Muscle layer of colon (tissue), 2 donors: ENCODE data around the gene CHTF8.

Experiments used
- H3K27ac ChIP-seq: one replicate; pipeline ENCODE4 v1.7.0; 2013; ENCODE audit warnings: low read depth, mild to moderate bottlenecking, low read length, moderate library complexity
- H3K27me3 ChIP-seq, 2 donors: one replicate each; pipeline ENCODE4 v1.7.0; 2013; ENCODE audit warnings: low read length in 2 of 2, mild to moderate bottlenecking in 2 of 2; ENCODE audit not compliant: insufficient read depth in 2 of 2, control insufficient read depth in 1 of 2
- H3K36me3 ChIP-seq: one replicate; pipeline ENCODE4 v1.7.0; 2013; ENCODE audit warnings: mild to moderate bottlenecking, low read length; ENCODE audit not compliant: insufficient read depth
- H3K4me1 ChIP-seq: one replicate; pipeline ENCODE4 v1.7.0; 2013; ENCODE audit warnings: mild to moderate bottlenecking, low read length; ENCODE audit not compliant: insufficient read depth
- H3K4me3 ChIP-seq, 2 donors: one replicate each; pipeline ENCODE4 v1.7.0; 2013; ENCODE audit warnings: low read length in 2 of 2, low read depth in 1 of 2, mild to moderate bottlenecking in 1 of 2, moderate library complexity in 1 of 2
- H3K9ac ChIP-seq: one replicate; pipeline ENCODE4 v1.7.0; 2013; ENCODE audit warnings: low read length
- H3K9me3 ChIP-seq: one replicate; pipeline ENCODE4 v1.7.0; 2013; ENCODE audit warnings: mild to moderate bottlenecking, low read length
- donor health status: abdominal sarcoma.
- donor health status: Adenocarcinoma of cecum.

The CHTF8 gene, protein sequence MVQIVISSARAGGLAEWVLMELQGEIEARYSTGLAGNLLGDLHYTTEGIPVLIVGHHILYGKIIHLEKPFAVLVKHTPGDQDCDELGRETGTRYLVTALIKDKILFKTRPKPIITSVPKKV

DNA sequence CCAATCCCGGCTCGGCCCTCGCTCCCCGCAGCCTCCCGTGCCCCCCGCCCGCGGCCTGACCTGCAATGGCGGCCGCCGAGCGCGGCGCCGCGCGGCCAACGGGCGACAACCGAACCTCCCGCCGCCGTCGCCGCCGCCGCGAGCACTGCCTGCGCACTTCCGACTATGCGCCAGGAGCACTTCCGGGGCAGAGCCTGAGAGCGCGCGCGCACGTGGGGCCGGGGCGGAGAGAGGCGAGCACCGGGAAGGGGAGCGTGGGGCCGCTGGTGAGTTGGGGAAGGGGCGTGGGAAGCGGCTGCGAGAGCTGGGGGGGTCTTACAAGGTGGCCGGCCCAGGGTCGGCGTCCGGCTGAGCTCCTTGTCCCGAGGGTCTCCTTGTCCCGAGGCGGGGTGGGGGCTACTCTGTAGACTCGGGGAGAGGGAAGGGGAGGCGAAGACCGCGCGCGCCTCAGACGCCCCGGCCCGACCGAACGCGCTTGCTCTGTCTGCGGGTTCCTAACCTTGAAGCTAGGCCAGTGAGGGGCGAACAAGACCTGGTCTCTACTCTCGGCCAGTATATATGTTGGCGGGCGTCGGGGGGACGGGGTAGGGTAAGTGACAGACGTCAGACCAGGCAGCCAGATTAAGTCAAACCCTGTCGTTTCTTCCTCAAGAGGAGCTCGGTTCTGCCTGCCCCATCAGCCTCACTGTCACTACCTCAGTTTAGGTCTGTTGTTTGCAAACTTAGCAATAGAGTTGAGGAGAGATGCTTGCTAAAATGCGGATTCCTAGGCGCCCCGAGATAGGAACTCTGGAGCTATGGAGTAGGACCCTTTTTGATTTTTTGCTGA lies at the start of gene CHTF8, which contains the start of gene UTP4:
Gene CHTF8 (minus strand): TSS at position 165 of the 829 bp plus-strand sequence. CDS start 11,130 bp downstream, outside the sequence.
Gene UTP4 (plus strand): TSS at position 226 of the 829 bp plus-strand sequence. CDS start 811 bp downstream, outside the sequence.
- H3K9ac ChIP-seq = peak within 1 kb of the TSS; percentile 72

DNA sequence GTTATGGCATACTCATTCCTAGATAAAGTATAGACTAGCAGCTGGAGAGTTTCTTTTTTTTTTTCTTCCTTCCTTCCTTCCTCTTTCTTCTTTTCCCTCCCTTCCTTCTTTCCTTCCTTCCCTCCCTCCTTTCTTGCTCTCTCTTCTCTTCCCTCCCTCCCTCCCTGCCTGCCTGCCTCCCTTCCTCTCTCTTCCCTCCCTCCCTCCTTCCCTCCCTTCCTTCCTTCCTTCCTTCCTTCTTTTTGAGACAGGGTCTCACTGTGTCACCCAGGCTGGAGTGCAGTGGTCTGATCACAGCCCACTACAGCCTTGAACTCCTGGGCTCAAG lies 47.6 kb upstream of the CHTF8 start:
- H3K9ac ChIP-seq = no peak overlapping the region
- peak overlapping the region; percentile 76 for H3K27ac ChIP-seq
- no peaks in the 10 kb centered on the region for H3K27me3 ChIP-seq
- no peaks in the 10 kb centered on the region for H3K36me3 ChIP-seq
- H3K4me3 ChIP-seq = no peak overlapping the region
- peaks cover 24% of the 10 kb centered on the region for H3K4me1 ChIP-seq
- no peaks in the 10 kb centered on the region for H3K9me3 ChIP-seq

More for the DNA sequence above, at the start of gene CHTF8, which contains the start of gene UTP4:
- Histone ChIP-seq H3K36me3 (peaks cover 10% of the 10 kb centered on the region), H3K27me3 (no peaks in the 10 kb centered on the region), H3K27ac (peak within 1 kb of the TSS; percentile 73), H3K4me3 (peak within 1 kb of the TSS; percentile 72 to 89), H3K4me1 (peaks cover 20% of the 10 kb centered on the region), H3K9me3 (no peaks in the 10 kb centered on the region)

- Histone ChIP-seq H3K9ac (no peak overlapping the region), H3K4me3 (no peak overlapping the region), H3K27me3 (no peaks in the 10 kb centered on the region), H3K36me3 (no peaks in the 10 kb centered on the region), H3K9me3 (no peaks in the 10 kb centered on the region), H3K4me1 (peaks cover 24% of the 10 kb centered on the region), H3K27ac (peak overlapping the region; percentile 76)
These were observed 47.1 kb upstream of the CHTF8 start for GRCh38 chr16:69179328-69180010.

GRCh38 chr16:69176033-69176800 lies 43.8 kb upstream of the CHTF8 start:
- peaks cover 31% of the 10 kb centered on the region for H3K4me1 ChIP-seq
- no peak overlapping the region for H3K9ac ChIP-seq
- H3K4me3 ChIP-seq = no peak overlapping the region
- H3K9me3 ChIP-seq = no peaks in the 10 kb centered on the region
- H3K27me3 ChIP-seq = no peaks in the 10 kb centered on the region
- no peaks in the 10 kb centered on the region for H3K36me3 ChIP-seq
- H3K27ac ChIP-seq = no peak overlapping the region

- H3K27me3 ChIP-seq = no peaks in the 10 kb centered on the region
- peaks cover 13% of the 10 kb centered on the region for H3K36me3 ChIP-seq
- H3K9ac ChIP-seq = no peak overlapping the region
- H3K27ac ChIP-seq = peak overlapping the region; percentile 32
- no peaks in the 10 kb centered on the region for H3K9me3 ChIP-seq
- H3K4me1 ChIP-seq = peaks cover 15% of the 10 kb centered on the region
- H3K4me3 ChIP-seq = no peak overlapping the region
These were observed 39.1 kb upstream of the CHTF8 start for GRCh38 chr16:69171325-69172084.

- Histone ChIP-seq H3K27ac (peak overlapping the region; percentile 12), H3K27me3 (no peaks in the 10 kb centered on the region), H3K9ac (no peak overlapping the region), H3K4me3 (no peak overlapping the region), H3K9me3 (no peaks in the 10 kb centered on the region), H3K36me3 (peaks cover 29% of the 10 kb centered on the region), H3K4me1 (peaks cover 15% of the 10 kb centered on the region)
These were observed 37.4 kb upstream of the CHTF8 start for GRCh38 chr16:69169607-69170352.

DNA sequence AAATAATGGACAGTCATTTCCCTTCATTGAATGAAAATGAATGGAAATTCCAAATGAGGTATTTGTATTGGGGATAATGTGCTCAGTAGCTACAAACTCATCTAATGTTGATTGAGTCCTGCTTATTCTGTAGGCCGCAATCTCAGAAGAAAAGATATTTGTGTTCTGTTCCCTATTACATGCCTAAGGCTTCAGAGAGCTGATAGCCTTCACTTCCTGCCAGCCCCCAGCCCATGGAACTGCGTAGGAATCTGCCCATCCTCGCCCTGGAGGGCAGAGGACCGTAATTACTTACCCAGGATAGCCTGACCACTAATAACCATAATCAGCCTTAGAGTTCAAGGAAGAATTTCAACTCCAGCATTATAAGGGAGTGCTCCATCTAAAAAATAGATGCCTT lies 36.7 kb upstream of the CHTF8 start:
- Histone ChIP-seq H3K27me3 (no peaks in the 10 kb centered on the region), H3K4me3 (no peak overlapping the region), H3K9me3 (no peaks in the 10 kb centered on the region), H3K27ac (no peak overlapping the region), H3K36me3 (peaks cover 33% of the 10 kb centered on the region), H3K9ac (no peak overlapping the region), H3K4me1 (peaks cover 15% of the 10 kb centered on the region)

DNA sequence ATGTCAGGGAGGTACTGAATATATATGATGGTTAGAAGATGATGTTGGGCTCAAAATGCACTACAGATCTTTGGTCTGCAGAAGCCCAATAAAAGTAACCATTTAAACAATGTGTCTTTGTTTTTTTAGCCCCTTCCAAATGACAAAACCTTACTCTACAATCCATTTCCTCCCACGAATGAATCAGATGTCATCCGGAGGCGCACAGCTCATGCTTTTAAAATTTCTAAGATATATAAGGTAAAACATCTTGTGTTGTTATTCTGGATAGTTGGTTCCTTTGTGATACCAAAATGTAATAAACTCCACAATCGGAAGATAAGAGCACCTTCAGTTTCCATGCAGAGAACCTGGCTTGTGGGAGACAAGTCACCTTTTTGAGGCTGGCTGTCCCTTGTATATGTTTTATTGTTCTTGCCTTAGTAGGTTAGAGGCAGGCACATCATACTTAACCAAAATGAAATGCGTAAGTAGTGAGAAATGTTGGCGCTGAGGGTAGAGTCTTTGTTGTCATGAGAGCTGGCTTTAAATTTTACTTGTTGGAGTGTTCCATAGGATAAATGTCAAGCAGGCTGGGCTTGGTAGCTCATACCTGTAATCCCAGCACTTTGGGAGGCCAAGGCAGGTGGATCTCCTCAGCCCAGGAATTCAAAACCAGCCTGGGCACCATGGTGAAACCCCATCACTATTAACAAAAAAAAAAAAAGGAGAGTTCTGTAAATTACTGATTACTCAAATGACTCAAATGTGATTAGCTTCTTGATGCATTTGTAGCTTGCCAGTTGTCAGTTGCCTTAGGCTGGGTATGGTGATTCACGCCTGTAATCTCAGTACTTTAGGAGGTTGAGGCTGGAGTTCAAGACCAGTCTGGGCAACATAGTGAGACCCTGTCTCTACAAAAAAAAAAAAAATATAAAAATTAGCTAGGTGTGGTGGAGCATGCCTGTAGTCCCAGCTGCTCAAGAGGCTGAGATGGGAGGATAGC lies 34.9 kb upstream of the CHTF8 start:
- Histone ChIP-seq H3K4me1 (peaks cover 4% of the 10 kb centered on the region), H3K4me3 (no peak overlapping the region), H3K9ac (no peak overlapping the region), H3K27me3 (no peaks in the 10 kb centered on the region), H3K27ac (no peak overlapping the region), H3K36me3 (peaks cover 38% of the 10 kb centered on the region), H3K9me3 (no peaks in the 10 kb centered on the region)

DNA sequence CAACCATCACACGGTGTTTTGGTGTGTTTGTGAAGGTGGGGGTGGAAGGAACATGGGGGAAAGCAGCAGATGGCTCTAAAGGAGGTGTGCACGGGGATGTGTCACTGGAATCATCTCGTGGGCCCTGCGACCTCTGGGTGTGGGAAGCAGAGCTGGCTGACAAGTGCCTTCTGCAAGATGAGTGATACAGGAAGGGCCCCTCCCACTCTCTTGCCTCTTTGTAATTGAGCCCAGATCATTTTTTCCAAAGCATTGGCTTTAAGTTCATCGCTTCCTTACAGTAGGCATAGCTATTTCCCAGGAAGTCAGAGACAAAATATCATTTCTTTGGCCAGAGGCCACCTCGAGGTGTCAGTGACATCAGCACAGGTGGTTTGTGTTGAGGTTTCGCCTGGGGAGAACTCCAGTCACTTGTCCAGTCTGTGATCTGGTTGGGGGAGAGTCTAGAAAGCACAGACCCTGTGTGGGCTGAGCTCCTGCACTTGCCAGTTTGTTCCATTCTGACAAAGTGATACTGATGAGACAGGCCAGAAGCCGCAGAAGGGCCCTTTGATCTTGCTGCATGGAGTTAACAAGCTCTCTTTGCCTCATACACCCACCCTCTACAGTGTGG lies 33.9 kb upstream of the CHTF8 start:
- peaks cover 42% of the 10 kb centered on the region for H3K36me3 ChIP-seq
- no peaks in the 10 kb centered on the region for H3K4me1 ChIP-seq
- H3K4me3 ChIP-seq = no peak overlapping the region
- no peak overlapping the region for H3K27ac ChIP-seq
- no peaks in the 10 kb centered on the region for H3K9me3 ChIP-seq
- no peaks in the 10 kb centered on the region for H3K27me3 ChIP-seq
- H3K9ac ChIP-seq = no peak overlapping the region
